Tibial nerve (tissue), 4 donors: Measurements from ENCODE around the gene AOPEP. TPM values are rescaled to one million over a fixed set of nuclear protein-coding genes. Genes with fewer than 3 reads are reported as not detected.

Experiments used
- DNase-seq, 2 donors: peaks; one replicate each; pipeline ENCODE4 v3.0.0-alpha.2; 2019; ENCODE audit warnings: low spot score in 2 of 2
- H3K27ac ChIP-seq, 4 donors: fragments of 200-600 bp; sonication (generic) in 3 of 4; one replicate each; pipeline ENCODE4 v1.5.1; 2017 to 2019; ENCODE audit warnings: mild to moderate bottlenecking in 1 of 4
- H3K27me3 ChIP-seq, 2 donors: fragments of 200-600 bp; sonication (generic) in 1 of 2; one replicate each; pipeline versions ENCODE4 v1.5.1 to v1.6.0; 2017 to 2019
- H3K36me3 ChIP-seq, 3 donors: fragments of 200-600 bp; sonication (generic); one replicate each; pipeline ENCODE4 v1.5.1; 2018 to 2019
- H3K4me1 ChIP-seq, 4 donors: fragments of 200-600 bp; sonication (generic) in 3 of 4; one replicate each; pipeline ENCODE4 v1.5.1; 2017 to 2019
- H3K4me3 ChIP-seq, 4 donors: fragments of 200-600 bp; sonication (generic) in 3 of 4; one replicate each; pipeline ENCODE4 v1.5.1; 2017 to 2019; ENCODE audit warnings: mild to moderate bottlenecking in 1 of 4, moderate library complexity in 1 of 4
- H3K9me3 ChIP-seq, 4 donors: fragments of 200-600 bp; sonication (generic) in 3 of 4; one replicate each; pipeline ENCODE4 v1.5.1; 2017 to 2019
- EP300 ChIP-seq, 2 donors: sonication (generic); formaldehyde crosslinking; IDR thresholded peaks; one replicate each; pipeline ENCODE4 v1.6.1; 2017; ENCODE audit warnings: antibody characterized with exemption in 2 of 2, mild to moderate bottlenecking in 1 of 2
- POLR2A ChIP-seq, 2 donors: fragments of 450-650 bp; IDR thresholded peaks; one replicate each; pipeline ENCODE4 v1.6.1; 2017; ENCODE audit warnings: antibody characterized with exemption in 2 of 2, mild to moderate bottlenecking in 2 of 2, moderate library complexity in 2 of 2
- WGBS, 2 donors: methylation state at CpG; one replicate each; pipeline ENCODE4 v1.1.5; 2018; 5-methylcytosine and 5-hydroxymethylcytosine counted together
- total RNA-seq, 4 donors: library from RNA; depleted of rRNA; stranded (reverse); fragments of >200 nt; gene quantifications; one replicate each; pipeline ENCODE4 v1.1.0, GENCODE V29; 2016
- TF ChIP-seq, protein P1 (sequence below), 5 experiments: fragments of 200-600 bp in 3 of 5; fragments of 450-650 bp in 2 of 5; sonication (generic) in 3 of 5; IDR thresholded peaks; one replicate each; pipeline ENCODE4 v1.5.1; 2016 to 2019; ENCODE audit warnings: antibody characterized with exemption in 5 of 5, mild to moderate bottlenecking in 3 of 5, moderate library complexity in 2 of 5

Gene AOPEP
- total RNA-seq, 4 donors from 2014 or later, result 236 to 323 (median 265) TPM

DNA sequence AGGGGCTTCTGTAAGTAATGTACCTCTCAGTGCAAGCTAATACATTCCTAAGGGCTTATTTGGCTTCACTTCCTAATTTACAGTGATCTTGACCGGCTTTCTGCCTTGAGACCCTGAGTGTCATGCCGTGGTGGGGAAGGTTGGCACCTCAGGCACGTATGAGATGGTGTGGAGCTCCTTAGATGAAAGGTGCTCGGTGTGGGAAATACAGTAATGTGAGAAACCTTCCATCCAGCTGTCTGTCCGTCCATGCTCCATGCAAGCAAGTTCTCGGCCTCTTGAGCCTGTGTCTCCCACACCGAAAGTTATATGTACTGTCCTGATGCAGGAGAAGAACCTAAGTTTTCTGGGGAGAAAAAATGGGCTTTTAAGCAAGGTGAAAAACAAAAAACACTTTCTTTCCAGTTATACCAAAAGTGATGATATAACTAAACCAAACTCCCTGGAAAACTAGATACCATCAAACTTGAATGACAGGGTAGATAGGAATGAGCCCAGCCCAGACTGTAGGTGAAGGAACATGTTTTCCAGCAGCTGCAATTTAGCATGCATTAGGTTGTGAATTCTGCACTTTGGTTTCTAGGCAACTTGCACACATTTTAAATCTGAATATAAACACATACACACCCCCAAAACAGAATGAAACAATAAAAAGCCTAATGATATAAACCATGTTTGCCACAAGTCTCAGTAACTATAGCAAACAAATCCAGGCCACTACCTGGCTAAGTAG is 311.5 kb downstream of the AOPEP start:
- Histone ChIP-seq H3K36me3 (peaks cover 0 to 14% (median 0%) of the 10 kb centered on the region in 3 donors), H3K4me3 (no peak overlapping the region), H3K4me1 (peaks cover 0 to 79% (median 42%) of the 10 kb centered on the region in 4 donors), H3K9me3 (no peaks in the 10 kb centered on the region), H3K27ac (peak overlapping the region in 2 of 4 donors; percentile 76 to 79), H3K27me3 (no peaks in the 10 kb centered on the region)
- WGBS, 2 donors, result 81 to 82% methylated on average over 7 of the region's 7 CpGs
- no peak for DNase-seq
- TF ChIP-seq, protein P1, sequence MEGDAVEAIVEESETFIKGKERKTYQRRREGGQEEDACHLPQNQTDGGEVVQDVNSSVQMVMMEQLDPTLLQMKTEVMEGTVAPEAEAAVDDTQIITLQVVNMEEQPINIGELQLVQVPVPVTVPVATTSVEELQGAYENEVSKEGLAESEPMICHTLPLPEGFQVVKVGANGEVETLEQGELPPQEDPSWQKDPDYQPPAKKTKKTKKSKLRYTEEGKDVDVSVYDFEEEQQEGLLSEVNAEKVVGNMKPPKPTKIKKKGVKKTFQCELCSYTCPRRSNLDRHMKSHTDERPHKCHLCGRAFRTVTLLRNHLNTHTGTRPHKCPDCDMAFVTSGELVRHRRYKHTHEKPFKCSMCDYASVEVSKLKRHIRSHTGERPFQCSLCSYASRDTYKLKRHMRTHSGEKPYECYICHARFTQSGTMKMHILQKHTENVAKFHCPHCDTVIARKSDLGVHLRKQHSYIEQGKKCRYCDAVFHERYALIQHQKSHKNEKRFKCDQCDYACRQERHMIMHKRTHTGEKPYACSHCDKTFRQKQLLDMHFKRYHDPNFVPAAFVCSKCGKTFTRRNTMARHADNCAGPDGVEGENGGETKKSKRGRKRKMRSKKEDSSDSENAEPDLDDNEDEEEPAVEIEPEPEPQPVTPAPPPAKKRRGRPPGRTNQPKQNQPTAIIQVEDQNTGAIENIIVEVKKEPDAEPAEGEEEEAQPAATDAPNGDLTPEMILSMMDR (IDR thresholded peaks at IDR 0.05), result no peak

DNA sequence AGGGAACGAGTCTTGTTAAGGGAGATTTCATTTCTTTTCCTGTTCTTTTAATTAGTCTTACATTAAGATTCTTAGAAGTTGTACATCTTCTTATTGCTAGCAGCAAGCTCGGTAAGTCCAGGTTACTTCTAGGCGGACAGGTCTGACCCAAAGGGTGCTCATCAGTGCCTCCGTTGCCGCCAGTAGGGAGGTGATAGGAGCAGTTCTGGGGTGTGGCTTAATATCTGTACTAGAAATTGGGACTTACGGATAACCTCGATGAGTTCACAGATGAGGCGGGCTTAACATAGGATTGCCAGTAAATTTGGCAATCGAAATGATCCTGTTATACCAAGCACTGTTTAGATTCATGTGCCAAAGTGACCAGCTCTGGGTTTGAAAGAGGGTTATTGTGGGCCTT is 312.2 kb downstream of the AOPEP start:
- peaks cover 0 to 16% (median 0%) of the 10 kb centered on the region in 3 donors for H3K36me3 ChIP-seq
- no peak for DNase-seq
- H3K4me3 ChIP-seq, result no peak overlapping the region
- no peaks in the 10 kb centered on the region for H3K27me3 ChIP-seq
- H3K9me3 ChIP-seq, result no peaks in the 10 kb centered on the region
- H3K4me1 ChIP-seq, result peaks cover 0 to 80% (median 42%) of the 10 kb centered on the region in 4 donors
- WGBS, 2 donors, result 89 to 94% methylated on average over 9 of the region's 9 CpGs
- no peak for TF ChIP-seq POLR2A (IDR thresholded peaks at IDR 0.05)
- H3K27ac ChIP-seq, result peak overlapping the region in 2 of 4 donors; percentile 76 to 79

DNA sequence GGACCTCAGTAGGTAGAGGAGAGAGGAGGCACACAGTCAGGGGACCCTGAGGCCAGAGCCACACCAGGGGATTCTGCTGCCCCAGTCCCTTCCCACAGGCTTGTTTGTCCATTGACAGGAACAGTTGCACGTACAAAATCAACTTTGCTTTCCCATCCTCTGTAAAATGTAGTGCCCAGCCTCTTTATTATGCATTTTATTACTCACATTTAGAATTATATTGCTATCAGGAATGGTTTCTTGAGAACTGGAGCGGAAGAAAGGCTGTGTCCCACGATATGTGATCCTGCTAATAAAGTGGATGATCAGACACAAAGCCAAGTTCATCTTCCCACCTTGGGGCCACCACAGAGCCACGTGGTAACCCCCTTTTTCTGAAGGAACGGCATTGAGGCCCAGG is 313.6 kb downstream of the AOPEP start:
- peaks cover 0 to 28% (median 0%) of the 10 kb centered on the region in 3 donors for H3K36me3 ChIP-seq
- H3K9me3 ChIP-seq, result no peaks in the 10 kb centered on the region
- peaks cover 0 to 87% (median 45%) of the 10 kb centered on the region in 4 donors for H3K4me1 ChIP-seq
- no peak for DNase-seq
- H3K4me3 ChIP-seq, result no peak overlapping the region
- WGBS, 2 donors, result 56 to 59% methylated on average over 5 of the region's 5 CpGs
- peak overlapping the region; percentile 47 to 93 (median 68) for H3K27ac ChIP-seq
- no peaks in the 10 kb centered on the region for H3K27me3 ChIP-seq
- TF ChIP-seq EP300 (IDR thresholded peaks at IDR 0.05) (no peak), POLR2A (IDR thresholded peaks at IDR 0.05) (no peak)
- TF ChIP-seq, protein P1 (IDR thresholded peaks at IDR 0.05), result no peak

DNA sequence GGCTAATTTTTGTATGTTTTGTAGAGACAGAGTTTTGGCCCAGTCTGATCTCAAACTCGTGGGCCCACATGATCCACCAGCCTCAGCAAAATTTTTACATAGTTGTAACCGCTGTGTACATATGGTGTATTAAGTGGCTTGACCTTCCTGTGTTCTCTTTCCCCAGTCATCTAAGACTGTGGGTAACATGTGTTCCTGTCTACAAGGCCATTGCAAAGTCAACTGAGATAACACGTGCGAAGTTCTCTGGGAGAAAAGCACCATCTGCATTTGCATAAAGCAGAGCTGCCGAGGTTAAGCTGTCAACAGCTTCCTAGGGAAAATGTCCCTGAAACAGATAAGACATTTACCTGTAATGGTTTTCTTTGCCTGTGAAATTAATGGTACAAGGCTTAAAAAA is 317.3 kb downstream of the AOPEP start:
- Histone ChIP-seq H3K36me3 (peaks cover 0 to 32% (median 0%) of the 10 kb centered on the region in 3 donors), H3K4me1 (peaks cover 0 to 82% (median 29%) of the 10 kb centered on the region in 4 donors), H3K4me3 (no peak overlapping the region), H3K27me3 (no peaks in the 10 kb centered on the region), H3K9me3 (no peaks in the 10 kb centered on the region), H3K27ac (peak overlapping the region in 3 of 4 donors; percentile 20 to 93 (median 87))
- no peak for DNase-seq
- 68 to 73% methylated on average over 5 of the region's 5 CpGs for WGBS, 2 donors
- no peak for TF ChIP-seq POLR2A (IDR thresholded peaks at IDR 0.05)
- no peak for TF ChIP-seq EP300 (IDR thresholded peaks at IDR 0.05)
- TF ChIP-seq, protein P1 (IDR thresholded peaks at IDR 0.05), result no peak

DNA sequence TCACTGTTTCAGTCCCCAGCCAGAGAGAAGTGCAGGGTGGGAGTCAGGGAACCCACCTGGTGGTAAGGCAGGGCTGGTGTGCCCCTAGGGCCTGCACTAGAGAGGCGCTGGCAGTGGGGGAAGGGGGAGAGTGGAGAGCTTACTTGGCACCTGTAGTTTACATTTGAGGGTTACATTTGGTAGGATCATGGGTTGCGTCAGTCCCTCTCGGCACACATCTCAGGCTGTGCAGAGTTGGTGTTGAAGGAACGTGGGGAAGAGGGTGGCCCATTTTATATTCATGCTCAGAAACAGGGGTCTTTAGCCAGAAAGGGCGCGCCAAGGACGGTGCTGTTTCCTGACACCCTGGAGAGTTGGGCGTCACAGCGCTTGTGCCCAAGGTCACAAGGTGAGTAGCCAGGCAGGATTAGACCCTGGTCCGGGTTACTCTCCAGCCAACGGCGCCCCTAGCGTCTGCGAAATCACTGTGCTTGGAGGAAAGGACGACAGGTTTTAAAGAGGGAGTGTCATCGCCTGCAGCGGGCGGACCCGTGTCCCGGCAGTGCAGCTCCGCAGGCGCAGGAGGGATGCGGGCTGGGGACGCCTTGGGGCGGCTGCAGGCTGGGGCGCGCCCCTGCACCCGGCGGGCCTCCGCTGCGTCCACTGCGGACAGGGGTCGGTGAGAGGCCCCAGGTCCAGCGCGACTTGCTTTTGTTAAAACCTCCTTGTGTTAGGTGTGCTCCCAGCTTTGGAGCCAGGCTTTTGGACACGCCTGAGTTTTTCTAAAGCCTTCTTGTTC is 318.4 kb downstream of the AOPEP start:
- H3K36me3 ChIP-seq, result peaks cover 0 to 32% (median 0%) of the 10 kb centered on the region in 3 donors
- WGBS, 2 donors, result 71 to 73% methylated on average over 22 to 28 of the region's 36 CpGs
- no peak for DNase-seq
- H3K4me1 ChIP-seq, result peaks cover 0 to 81% (median 25%) of the 10 kb centered on the region in 4 donors
- peak overlapping the region in 2 of 4 donors; percentile 87 to 93 for H3K27ac ChIP-seq
- H3K4me3 ChIP-seq, result no peak overlapping the region
- no peaks in the 10 kb centered on the region for H3K9me3 ChIP-seq
- H3K27me3 ChIP-seq, result no peaks in the 10 kb centered on the region
- TF ChIP-seq EP300 (IDR thresholded peaks at IDR 0.05), result no peak
- TF ChIP-seq, protein P1 (IDR thresholded peaks at IDR 0.05), result peak in 3 of 5 experiments; percentile 14 to 28 (median 16)
- TF ChIP-seq POLR2A (IDR thresholded peaks at IDR 0.05), result no peak
